ENCODE data around the gene OR4K1. TPM values are rescaled to one million over a fixed set of nuclear protein-coding genes. Genes with fewer than 3 reads are reported as not detected.

The OR4K1 gene, protein sequence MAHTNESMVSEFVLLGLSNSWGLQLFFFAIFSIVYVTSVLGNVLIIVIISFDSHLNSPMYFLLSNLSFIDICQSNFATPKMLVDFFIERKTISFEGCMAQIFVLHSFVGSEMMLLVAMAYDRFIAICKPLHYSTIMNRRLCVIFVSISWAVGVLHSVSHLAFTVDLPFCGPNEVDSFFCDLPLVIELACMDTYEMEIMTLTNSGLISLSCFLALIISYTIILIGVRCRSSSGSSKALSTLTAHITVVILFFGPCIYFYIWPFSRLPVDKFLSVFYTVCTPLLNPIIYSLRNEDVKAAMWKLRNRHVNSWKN
- total RNA-seq (ENCODE audit: unreplicated experiment): not detected
- long read RNA-seq: 0 reads

DNA sequence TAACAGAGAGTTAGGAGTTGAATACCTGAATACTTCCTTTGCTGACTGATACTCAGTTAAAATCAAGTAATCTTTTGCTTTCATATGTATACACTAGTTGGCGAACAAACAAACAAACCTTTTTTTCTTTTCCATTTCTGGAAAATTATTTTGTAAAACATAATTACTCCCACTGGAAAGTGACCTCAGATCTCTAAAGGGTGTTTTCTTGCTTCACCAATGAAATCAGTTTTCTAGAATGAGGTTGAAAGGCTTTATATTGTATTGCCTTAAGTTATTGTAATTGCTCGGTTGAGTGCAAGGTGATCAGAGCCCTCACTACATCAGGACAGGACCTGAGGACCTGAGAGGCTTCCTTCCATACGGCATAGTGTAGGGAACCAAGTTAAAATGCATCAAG lies at the start of gene OR4K1:
TSS of gene OR4K1 (plus strand) at position 301 of the 400 bp plus-strand sequence. CDS start 4,750 bp downstream, outside the sequence.
- TF ChIP-seq, protein P1, sequence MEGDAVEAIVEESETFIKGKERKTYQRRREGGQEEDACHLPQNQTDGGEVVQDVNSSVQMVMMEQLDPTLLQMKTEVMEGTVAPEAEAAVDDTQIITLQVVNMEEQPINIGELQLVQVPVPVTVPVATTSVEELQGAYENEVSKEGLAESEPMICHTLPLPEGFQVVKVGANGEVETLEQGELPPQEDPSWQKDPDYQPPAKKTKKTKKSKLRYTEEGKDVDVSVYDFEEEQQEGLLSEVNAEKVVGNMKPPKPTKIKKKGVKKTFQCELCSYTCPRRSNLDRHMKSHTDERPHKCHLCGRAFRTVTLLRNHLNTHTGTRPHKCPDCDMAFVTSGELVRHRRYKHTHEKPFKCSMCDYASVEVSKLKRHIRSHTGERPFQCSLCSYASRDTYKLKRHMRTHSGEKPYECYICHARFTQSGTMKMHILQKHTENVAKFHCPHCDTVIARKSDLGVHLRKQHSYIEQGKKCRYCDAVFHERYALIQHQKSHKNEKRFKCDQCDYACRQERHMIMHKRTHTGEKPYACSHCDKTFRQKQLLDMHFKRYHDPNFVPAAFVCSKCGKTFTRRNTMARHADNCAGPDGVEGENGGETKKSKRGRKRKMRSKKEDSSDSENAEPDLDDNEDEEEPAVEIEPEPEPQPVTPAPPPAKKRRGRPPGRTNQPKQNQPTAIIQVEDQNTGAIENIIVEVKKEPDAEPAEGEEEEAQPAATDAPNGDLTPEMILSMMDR (IDR thresholded peaks at IDR 0.05; ENCODE audit: unreplicated experiment): no peak
- H3K27me3 Mint-ChIP-seq (ENCODE audit: unreplicated experiment): peaks cover 1% of the 10 kb centered on the region
- H3K36me3 Mint-ChIP-seq (ENCODE audit: low read depth, unreplicated experiment): no peaks in the 10 kb centered on the region
- DNase-seq (ENCODE audit: low spot score): no peak
- H3K4me3 Mint-ChIP-seq (ENCODE audit: unreplicated experiment): no peak within 1 kb of the TSS
- peaks cover 25% of the 10 kb centered on the region for H3K9me3 Mint-ChIP-seq (ENCODE audit: unreplicated experiment)
- H3K4me1 Mint-ChIP-seq (ENCODE audit: unreplicated experiment): no peaks in the 10 kb centered on the region
- H3K27ac Mint-ChIP-seq (ENCODE audit: unreplicated experiment): no peak within 1 kb of the TSS

DNA sequence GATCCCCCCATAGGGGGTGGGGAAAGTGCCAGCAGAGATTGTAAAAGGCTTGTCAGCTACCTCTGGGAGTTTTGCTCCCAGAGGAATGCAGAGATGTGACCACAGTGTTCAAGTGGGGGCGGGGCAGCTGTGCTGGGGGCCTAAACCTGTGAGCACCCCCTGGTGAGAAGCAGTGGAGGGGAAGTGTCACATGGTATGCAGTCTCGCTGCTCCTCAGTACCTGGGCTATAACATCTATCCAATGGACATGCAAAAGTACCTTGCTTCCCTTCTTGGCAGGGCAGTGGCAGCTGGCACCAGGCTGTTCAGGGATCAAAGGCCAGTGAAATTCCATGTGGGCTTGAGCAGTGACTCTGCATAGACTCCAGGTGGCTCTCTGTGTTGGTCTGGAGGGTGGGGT lies 35.4 kb upstream of the OR4K1 start:
- Mint-ChIP-seq H3K27ac (ENCODE audit: unreplicated experiment) (no peak overlapping the region), H3K36me3 (ENCODE audit: low read depth, unreplicated experiment) (peaks cover 20% of the 10 kb centered on the region), H3K4me3 (ENCODE audit: unreplicated experiment) (no peak overlapping the region), H3K9me3 (ENCODE audit: unreplicated experiment) (peaks cover 50% of the 10 kb centered on the region), H3K4me1 (ENCODE audit: unreplicated experiment) (no peaks in the 10 kb centered on the region), H3K27me3 (ENCODE audit: unreplicated experiment) (peaks cover 26% of the 10 kb centered on the region)
- no peak for DNase-seq (ENCODE audit: low spot score)
- TF ChIP-seq, protein P1 (IDR thresholded peaks at IDR 0.05; ENCODE audit: unreplicated experiment): no peak

DNA sequence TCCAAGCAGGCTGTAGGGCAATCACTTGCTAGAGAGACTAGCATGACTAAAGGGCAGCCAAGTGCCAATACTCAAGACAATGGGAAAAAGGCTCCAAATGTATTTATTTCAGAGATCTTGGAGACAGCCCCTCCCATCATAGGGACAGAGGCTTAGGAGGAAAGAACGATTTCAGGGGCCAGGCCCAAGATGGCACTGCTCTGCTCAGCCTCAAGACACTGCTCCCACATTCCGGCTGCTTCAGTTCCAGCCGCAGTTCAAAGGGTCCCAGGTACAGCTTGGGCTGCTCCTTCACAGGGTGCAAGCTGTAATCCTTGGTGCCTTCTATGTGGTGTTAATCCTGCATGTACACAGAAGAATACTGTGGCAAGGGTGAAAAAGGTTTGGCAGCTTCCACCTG lies 29.7 kb upstream of the OR4K1 start:
- no peak for DNase-seq (ENCODE audit: low spot score)
- no peak overlapping the region for H3K27ac Mint-ChIP-seq (ENCODE audit: unreplicated experiment)
- no peak overlapping the region for H3K4me3 Mint-ChIP-seq (ENCODE audit: unreplicated experiment)
- peaks cover 6% of the 10 kb centered on the region for H3K36me3 Mint-ChIP-seq (ENCODE audit: low read depth, unreplicated experiment)
- H3K9me3 Mint-ChIP-seq (ENCODE audit: unreplicated experiment): peaks cover 40% of the 10 kb centered on the region
- TF ChIP-seq, protein P1 (IDR thresholded peaks at IDR 0.05; ENCODE audit: unreplicated experiment): no peak
- H3K4me1 Mint-ChIP-seq (ENCODE audit: unreplicated experiment): no peaks in the 10 kb centered on the region
- peaks cover 4% of the 10 kb centered on the region for H3K27me3 Mint-ChIP-seq (ENCODE audit: unreplicated experiment)

DNA sequence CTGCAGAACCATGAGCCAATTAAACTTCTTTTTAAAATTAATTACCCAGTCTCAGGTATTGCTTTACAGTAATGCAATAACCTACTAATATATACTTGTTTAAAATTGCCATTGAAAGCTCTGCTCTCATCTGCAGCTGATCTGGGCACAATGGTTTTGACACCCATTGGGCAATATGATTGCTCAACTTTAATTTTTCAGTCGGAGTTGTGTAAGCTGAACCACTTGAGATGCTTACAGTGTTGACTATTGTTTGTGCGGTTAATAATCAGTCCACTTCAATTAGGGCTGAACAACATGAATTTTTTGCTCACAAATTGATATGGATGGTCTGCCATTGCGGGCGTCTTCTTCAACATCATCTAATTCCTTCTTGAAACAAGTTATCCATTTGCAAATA lies 28.3 kb upstream of the OR4K1 start:
- TF ChIP-seq, protein P1 (IDR thresholded peaks at IDR 0.05; ENCODE audit: unreplicated experiment): no peak
- Mint-ChIP-seq H3K27ac (ENCODE audit: unreplicated experiment) (no peak overlapping the region), H3K27me3 (ENCODE audit: unreplicated experiment) (peaks cover 4% of the 10 kb centered on the region), H3K36me3 (ENCODE audit: low read depth, unreplicated experiment) (peaks cover 5% of the 10 kb centered on the region), H3K9me3 (ENCODE audit: unreplicated experiment) (peaks cover 38% of the 10 kb centered on the region), H3K4me1 (ENCODE audit: unreplicated experiment) (no peaks in the 10 kb centered on the region), H3K4me3 (ENCODE audit: unreplicated experiment) (no peak overlapping the region)
- no peak for DNase-seq (ENCODE audit: low spot score)

DNA sequence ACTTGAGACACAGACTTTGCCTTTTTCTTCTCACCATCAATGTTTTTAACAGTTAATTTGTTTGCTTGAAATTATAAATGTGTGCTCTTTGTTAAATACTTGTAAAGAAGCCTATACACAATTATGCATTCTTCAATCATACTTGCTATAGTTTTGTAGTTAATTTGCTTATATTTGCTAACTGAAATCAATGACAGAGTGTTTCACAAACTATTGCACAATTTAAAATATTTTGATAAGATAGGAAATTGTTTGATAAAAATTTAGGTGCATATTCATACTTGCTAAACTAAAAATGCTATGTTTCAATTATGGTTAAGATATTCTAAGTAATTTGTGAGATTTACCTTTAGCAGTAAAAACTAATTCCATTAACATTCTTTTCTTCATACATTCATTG lies 24.1 kb upstream of the OR4K1 start:
- Mint-ChIP-seq H3K27ac (ENCODE audit: unreplicated experiment) (no peak overlapping the region), H3K4me3 (ENCODE audit: unreplicated experiment) (no peak overlapping the region), H3K9me3 (ENCODE audit: unreplicated experiment) (peaks cover 37% of the 10 kb centered on the region), H3K27me3 (ENCODE audit: unreplicated experiment) (peaks cover 3% of the 10 kb centered on the region), H3K4me1 (ENCODE audit: unreplicated experiment) (no peaks in the 10 kb centered on the region), H3K36me3 (ENCODE audit: low read depth, unreplicated experiment) (peaks cover 4% of the 10 kb centered on the region)
- TF ChIP-seq, protein P1 (IDR thresholded peaks at IDR 0.05; ENCODE audit: unreplicated experiment): no peak
- DNase-seq (ENCODE audit: low spot score): no peak
